ENCODE results near the gene SPRY4. TPM values are rescaled to one million over a fixed set of nuclear protein-coding genes. Genes with fewer than 3 reads are reported as not detected.

SPRY4 gene
- total and polyA plus RNA-seq, 12 donors, result 5.0 to 13.7 (median 9.5) TPM

DNA sequence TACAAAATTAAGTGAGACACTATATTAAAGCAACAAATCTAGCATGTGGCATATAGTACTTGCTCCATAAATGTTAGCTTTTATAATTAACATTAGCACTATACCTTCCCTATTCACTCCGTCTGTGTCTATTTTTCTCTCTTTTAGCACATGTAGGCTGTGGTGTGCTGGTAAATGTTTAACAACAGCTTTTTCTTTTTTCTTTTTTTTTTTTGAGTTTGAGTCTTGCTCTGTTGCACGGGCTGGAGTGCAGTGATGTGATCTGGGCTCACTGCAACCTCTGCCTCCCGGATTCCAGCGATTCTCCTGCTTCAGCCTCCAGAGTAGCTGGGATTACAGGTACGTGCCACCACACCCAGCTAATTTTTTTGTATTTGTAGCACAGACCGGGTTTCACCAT lies 62.1 kb downstream of the SPRY4 start:
- ATAC-seq, result no peak
- Histone ChIP-seq H3K36me3 (no peaks in the 10 kb centered on the region), H3K27me3 (no peaks in the 10 kb centered on the region), H3K9me3 (peaks cover 0 to 12% (median 0%) of the 10 kb centered on the region in 11 donors), H3K4me3 (no peak overlapping the region), H3K4me1 (peaks cover 0 to 7% (median 0%) of the 10 kb centered on the region in 9 donors), H3K27ac (no peak overlapping the region)
- 96 to 97% methylated on average over 6 of the region's 6 CpGs for WGBS, 2 donors
- intact Hi-C loops (cut with DNase I), result no loop called here
- no peak for DNase-seq
- TF ChIP-seq CTCF (IDR thresholded peaks at IDR 0.05), result no peak

Other genes starting within 250 kb of the SPRY4 start
- gene NDFIP1, start 216.2 kb downstream of the SPRY4 start, total RNA-seq, result 10 to 100 TPM; 52.7 to 67.4 (median 60.7) TPM
- gene NDFIP1, start 216.2 kb downstream of the SPRY4 start, polyA plus RNA-seq, result 10 to 100 TPM; 25.2 to 52.8 TPM

Measured in heart right ventricle (tissue), 16 donors.